Esophagus muscularis mucosa (tissue), 4 donors: Measurements from ENCODE around the gene EPB42. TPM values are rescaled to one million over a fixed set of nuclear protein-coding genes. Genes with fewer than 3 reads are reported as not detected.
A peak's percentile ranks its signal among the peaks of the same experiment; 100 is the strongest.

Experiments used
- DNase-seq: peaks from one replicate; pipeline ENCODE4 v3.0.0-alpha.2; 2017; ENCODE audit errors: extremely low spot score
- H3K27ac ChIP-seq, 4 donors: fragments of 200-600 bp; sonication (generic); replicated peaks in 1 of 4; 1 replicate in 3 of 4; 2 replicates in 1 of 4; pipeline ENCODE4 v1.5.1; 2016 to 2019; ENCODE audit warnings: mild to moderate bottlenecking in 1 of 4
- H3K27me3 ChIP-seq, 4 donors: fragments of 200-600 bp; sonication (generic); one replicate each; pipeline versions ENCODE4 v1.5.1 to v1.6.0; 2016 to 2019
- H3K36me3 ChIP-seq, 4 donors: fragments of 200-600 bp; sonication (generic); one replicate each; pipeline ENCODE4 v1.5.1; 2016 to 2019
- H3K4me1 ChIP-seq, 4 donors: fragments of 200-600 bp; sonication (generic); one replicate each; pipeline ENCODE4 v1.5.1; 2016 to 2019
- H3K4me3 ChIP-seq, 4 donors: fragments of 200-600 bp; sonication (generic); 1 replicate in 2 of 4; 2 replicates in 2 of 4; pipeline ENCODE4 v1.5.1; 2016 to 2019; ENCODE audit warnings: mild to moderate bottlenecking in 4 of 4, moderate library complexity in 1 of 4
- H3K9me3 ChIP-seq, 4 donors: fragments of 200-600 bp; sonication (generic); 1 replicate in 3 of 4; 2 replicates in 1 of 4; pipeline ENCODE4 v1.5.1; 2016 to 2019
- EP300 ChIP-seq: sonication (generic); formaldehyde crosslinking; IDR thresholded peaks from one replicate; pipeline ENCODE4 v1.6.1; 2017; ENCODE audit warnings: antibody characterized with exemption
- POLR2A ChIP-seq: fragments of 450-650 bp; IDR thresholded peaks from one replicate; pipeline ENCODE4 v1.6.1; 2017; ENCODE audit warnings: antibody characterized with exemption, moderate library complexity, mild to moderate bottlenecking, low read depth
- POLR2AphosphoS5 ChIP-seq, 2 donors: sonication (generic); formaldehyde crosslinking; IDR thresholded peaks; one replicate each; pipeline ENCODE4 v1.6.1; 2017; ENCODE audit warnings: antibody characterized with exemption in 2 of 2
- WGBS: methylation state at CpG from one replicate; pipeline ENCODE4 v1.1.5; 2018; 5-methylcytosine and 5-hydroxymethylcytosine counted together
- intact Hi-C: fragments of 100-400 bp; cut with DNase I; formaldehyde crosslinking; loops from one replicate; pipeline ENCODE4 v1.15.1; 2023
- total RNA-seq, 4 donors: library from RNA; depleted of rRNA; stranded (reverse); fragments of >200 nt; gene quantifications; one replicate each; pipeline versions ENCODE4 v1.1.0 to v1.2.1, GENCODE V29; 2016
- TF ChIP-seq, protein P1 (sequence below), 3 experiments: fragments of 200-600 bp in 2 of 3; fragments of 450-650 bp in 1 of 3; sonication (generic) in 2 of 3; IDR thresholded peaks; one replicate each; pipeline ENCODE4 v1.5.1; 2017 to 2019; ENCODE audit warnings: antibody characterized with exemption in 3 of 3, mild to moderate bottlenecking in 2 of 3, moderate library complexity in 1 of 3

The EPB42 gene
- total RNA-seq, 4 donors from 2014 or later: 0.33 TPM; not detected in 3

DNA sequence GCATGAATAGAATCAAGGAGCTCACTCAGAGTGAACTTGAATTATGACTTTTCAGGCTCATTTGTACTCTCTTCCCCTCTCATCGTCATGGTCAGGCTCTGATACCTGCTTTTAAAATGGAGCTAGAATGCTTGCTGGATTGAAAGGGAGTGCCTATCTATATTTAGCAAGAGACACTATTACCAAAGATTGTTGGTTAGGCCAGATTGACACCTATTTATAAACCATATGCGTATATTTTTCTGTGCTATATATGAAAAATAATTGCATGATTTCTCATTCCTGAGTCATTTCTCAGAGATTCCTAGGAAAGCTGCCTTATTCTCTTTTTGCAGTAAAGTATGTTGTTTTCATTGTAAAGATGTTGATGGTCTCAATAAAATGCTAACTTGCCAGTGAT, 26.0 kb downstream of the EPB42 start:
- Histone ChIP-seq H3K9me3 (no peaks in the 10 kb centered on the region), H3K4me3 (no peak overlapping the region), H3K36me3 (peaks cover 38 to 91% (median 65%) of the 10 kb centered on the region in 4 donors), H3K27ac (no peak overlapping the region), H3K27me3 (no peaks in the 10 kb centered on the region), H3K4me1 (peaks cover 11 to 16% (median 11%) of the 10 kb centered on the region in 4 donors)
- intact Hi-C loops: no loop called here
- TF ChIP-seq EP300 (no peak), POLR2AphosphoS5 (IDR thresholded peaks at IDR 0.05) (no peak), POLR2A (no peak)
- TF ChIP-seq, protein P1, sequence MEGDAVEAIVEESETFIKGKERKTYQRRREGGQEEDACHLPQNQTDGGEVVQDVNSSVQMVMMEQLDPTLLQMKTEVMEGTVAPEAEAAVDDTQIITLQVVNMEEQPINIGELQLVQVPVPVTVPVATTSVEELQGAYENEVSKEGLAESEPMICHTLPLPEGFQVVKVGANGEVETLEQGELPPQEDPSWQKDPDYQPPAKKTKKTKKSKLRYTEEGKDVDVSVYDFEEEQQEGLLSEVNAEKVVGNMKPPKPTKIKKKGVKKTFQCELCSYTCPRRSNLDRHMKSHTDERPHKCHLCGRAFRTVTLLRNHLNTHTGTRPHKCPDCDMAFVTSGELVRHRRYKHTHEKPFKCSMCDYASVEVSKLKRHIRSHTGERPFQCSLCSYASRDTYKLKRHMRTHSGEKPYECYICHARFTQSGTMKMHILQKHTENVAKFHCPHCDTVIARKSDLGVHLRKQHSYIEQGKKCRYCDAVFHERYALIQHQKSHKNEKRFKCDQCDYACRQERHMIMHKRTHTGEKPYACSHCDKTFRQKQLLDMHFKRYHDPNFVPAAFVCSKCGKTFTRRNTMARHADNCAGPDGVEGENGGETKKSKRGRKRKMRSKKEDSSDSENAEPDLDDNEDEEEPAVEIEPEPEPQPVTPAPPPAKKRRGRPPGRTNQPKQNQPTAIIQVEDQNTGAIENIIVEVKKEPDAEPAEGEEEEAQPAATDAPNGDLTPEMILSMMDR (IDR thresholded peaks at IDR 0.05): no peak
- DNase-seq: no peak
- 79% methylated on average over 2 of the region's 2 CpGs for WGBS

DNA sequence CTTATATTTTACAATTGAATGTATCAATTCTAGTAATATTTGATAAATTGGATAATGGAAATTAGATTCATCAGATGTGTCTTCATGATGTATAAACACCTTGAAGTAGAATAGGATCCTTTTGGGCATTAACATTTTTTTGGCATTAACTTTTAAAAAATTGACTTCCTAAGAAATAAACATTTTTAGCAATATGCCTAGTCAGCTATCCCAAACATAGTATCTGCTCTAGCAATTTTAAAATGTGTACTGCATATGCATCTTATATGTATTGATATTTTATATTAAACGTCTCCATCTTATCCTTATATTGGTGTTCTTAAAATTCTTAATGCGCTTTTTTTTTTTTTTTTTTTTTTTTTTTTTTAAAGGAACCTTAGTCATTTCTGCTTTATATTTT, 27.1 kb downstream of the EPB42 start:
- H3K36me3 ChIP-seq: peaks cover 38 to 94% (median 67%) of the 10 kb centered on the region in 4 donors
- no peak overlapping the region for H3K27ac ChIP-seq
- TF ChIP-seq POLR2A (no peak), POLR2AphosphoS5 (IDR thresholded peaks at IDR 0.05) (no peak), EP300 (no peak)
- TF ChIP-seq, protein P1 (IDR thresholded peaks at IDR 0.05): no peak
- intact Hi-C loops: no loop called here
- no peaks in the 10 kb centered on the region for H3K27me3 ChIP-seq
- no peak for DNase-seq
- H3K4me1 ChIP-seq: peaks cover 19 to 25% (median 20%) of the 10 kb centered on the region in 4 donors
- H3K9me3 ChIP-seq: no peaks in the 10 kb centered on the region
- H3K4me3 ChIP-seq: no peak overlapping the region
- 88% methylated on average over 2 of the region's 2 CpGs for WGBS

DNA sequence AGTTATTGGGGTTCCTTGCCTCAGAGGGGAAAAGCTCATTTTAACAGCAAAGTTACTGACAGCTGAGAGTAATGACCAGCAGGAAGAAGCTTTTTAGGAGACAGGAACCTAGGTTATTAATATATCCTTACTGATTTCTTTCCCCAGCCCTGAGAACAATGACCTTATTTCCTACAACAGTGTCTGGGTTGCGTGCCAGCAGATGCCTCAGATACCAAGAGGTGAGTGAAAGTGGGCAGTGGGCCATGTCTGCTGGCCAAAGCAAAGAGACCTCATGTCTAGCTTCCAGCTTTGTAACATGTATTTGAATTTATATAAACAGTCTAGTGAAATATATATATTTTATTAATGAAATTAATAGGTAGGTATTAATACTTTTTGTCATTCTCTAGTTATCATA, 30.6 kb downstream of the EPB42 start:
- 53% methylated on average over 1 of the region's 1 CpG for WGBS
- intact Hi-C loops: no loop called here
- peaks cover 36 to 59% (median 47%) of the 10 kb centered on the region in 4 donors for H3K36me3 ChIP-seq
- H3K27ac ChIP-seq: peak overlapping the region in 2 of 4 donors; percentile 22 to 66
- no peak for DNase-seq
- H3K4me3 ChIP-seq: no peak overlapping the region
- no peaks in the 10 kb centered on the region for H3K9me3 ChIP-seq
- peaks cover 29 to 48% (median 39%) of the 10 kb centered on the region in 4 donors for H3K4me1 ChIP-seq
- no peak for TF ChIP-seq POLR2A
- TF ChIP-seq, protein P1 (IDR thresholded peaks at IDR 0.05): no peak
- peak; percentile 20 to 28 for TF ChIP-seq POLR2AphosphoS5 (IDR thresholded peaks at IDR 0.05)
- H3K27me3 ChIP-seq: no peaks in the 10 kb centered on the region

DNA sequence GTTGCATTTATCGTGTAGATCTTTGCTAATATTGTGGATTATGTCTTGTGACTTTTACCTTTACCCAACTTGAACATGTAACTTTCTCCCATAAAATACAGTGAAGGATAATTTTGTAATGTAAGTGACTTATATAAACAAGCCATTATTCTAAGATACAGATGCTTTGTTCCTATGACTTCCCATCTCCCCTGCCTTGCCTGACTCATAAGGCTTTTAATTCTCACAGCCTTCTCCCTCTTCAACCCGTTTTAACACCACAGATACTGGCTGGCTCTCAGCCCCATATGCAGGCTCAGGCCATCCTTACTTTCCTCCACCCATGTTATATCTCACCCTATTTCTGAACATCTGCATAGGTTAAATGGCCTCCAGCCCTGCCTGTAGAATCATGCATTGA, 31.5 kb downstream of the EPB42 start:
- TF ChIP-seq POLR2A (no peak), EP300 (no peak), POLR2AphosphoS5 (IDR thresholded peaks at IDR 0.05) (no peak)
- TF ChIP-seq, protein P1 (IDR thresholded peaks at IDR 0.05): no peak
- Histone ChIP-seq H3K27me3 (no peaks in the 10 kb centered on the region), H3K27ac (no peak overlapping the region), H3K4me1 (peaks cover 35 to 55% (median 45%) of the 10 kb centered on the region in 4 donors), H3K4me3 (no peak overlapping the region), H3K9me3 (no peaks in the 10 kb centered on the region), H3K36me3 (peaks cover 28 to 50% (median 39%) of the 10 kb centered on the region in 4 donors)
- intact Hi-C loops: loop anchor here (5.0 to 10.0 kb wide), 2 partner anchors 54 to 98 kb away; partner anchors contain the start of gene TMEM62
- no peak for DNase-seq
- WGBS: 74% methylated on average over 2 of the region's 2 CpGs
